ENCODE results near the gene ACTL8.

DNA sequence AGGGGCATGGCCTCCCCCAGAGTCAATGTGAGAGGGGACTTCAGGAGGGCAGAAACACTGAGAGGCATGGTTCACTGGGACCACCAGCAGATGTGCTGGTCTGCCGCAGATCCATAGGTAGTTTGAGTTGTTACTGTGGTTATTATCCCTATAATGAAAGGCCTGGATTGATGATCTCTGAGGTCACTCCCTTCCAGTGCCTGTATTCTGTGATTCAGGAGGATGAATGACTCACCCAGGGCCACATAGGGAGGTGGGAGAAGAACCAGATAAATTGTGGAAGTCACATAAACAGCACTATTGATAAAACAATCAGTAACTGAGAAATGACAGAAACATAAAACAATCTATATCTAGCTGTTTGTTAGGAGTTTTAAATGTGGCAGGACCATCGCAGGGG is 22.7 kb upstream of the ACTL8 start:
- no peak for TF ChIP-seq POLR2A (IDR thresholded peaks at IDR 0.05)
- TF ChIP-seq, protein P1, sequence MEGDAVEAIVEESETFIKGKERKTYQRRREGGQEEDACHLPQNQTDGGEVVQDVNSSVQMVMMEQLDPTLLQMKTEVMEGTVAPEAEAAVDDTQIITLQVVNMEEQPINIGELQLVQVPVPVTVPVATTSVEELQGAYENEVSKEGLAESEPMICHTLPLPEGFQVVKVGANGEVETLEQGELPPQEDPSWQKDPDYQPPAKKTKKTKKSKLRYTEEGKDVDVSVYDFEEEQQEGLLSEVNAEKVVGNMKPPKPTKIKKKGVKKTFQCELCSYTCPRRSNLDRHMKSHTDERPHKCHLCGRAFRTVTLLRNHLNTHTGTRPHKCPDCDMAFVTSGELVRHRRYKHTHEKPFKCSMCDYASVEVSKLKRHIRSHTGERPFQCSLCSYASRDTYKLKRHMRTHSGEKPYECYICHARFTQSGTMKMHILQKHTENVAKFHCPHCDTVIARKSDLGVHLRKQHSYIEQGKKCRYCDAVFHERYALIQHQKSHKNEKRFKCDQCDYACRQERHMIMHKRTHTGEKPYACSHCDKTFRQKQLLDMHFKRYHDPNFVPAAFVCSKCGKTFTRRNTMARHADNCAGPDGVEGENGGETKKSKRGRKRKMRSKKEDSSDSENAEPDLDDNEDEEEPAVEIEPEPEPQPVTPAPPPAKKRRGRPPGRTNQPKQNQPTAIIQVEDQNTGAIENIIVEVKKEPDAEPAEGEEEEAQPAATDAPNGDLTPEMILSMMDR (IDR thresholded peaks at IDR 0.05), result no peak

Measured in esophagus squamous epithelium (tissue), 4 donors.